Anterior cingulate cortex (tissue), 58 donors: ENCODE results near the gene SPRY1.

Experiments
- DNase-seq, 58 donors: peaks; one replicate each; lab custom pipeline; 2025; lab: John Stamatoyannopoulos, UW

Gene SPRY1

DNA sequence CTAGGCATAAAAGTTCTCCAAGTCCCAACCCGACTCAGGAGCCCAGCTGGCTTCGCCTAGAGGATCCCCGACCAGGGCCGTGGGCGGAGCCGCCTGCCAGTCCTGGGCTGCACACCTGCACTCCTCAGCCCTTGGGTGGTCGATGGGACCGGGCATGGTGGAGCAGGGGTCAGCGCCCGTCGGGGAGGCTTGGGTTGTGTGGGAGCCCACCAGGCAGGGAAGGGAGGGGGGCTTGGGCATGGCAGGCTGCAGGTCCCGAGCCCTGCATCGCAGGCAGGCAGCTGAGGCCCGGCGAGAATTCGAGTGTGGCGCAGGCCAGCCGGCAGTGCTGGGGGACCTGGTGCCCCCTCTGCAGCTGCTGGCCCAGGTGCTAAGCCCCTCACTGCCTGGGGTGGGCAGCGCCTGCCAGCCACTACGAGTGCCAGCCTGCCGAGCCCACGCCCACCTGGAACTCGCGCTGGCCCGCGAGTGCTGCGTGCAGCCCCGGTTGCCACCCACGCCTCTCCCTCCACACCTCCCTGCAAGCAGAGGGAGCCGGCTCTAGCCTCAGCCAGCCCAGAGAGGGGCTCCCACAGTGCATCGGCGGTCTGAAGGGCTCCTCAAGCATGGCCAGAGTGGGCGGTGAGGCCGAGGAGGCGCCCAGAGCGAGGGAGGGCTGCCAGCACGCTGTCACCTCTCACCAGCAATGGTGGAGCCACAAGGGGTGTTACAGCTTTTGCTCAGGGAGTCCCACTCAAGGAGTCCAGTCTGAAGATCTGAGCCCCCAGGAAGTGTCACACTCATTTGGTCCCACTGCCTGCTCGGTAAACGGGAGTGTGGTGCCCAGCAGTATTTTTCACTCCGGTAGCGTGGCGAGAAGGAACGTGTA, 38.9 kb downstream of the SPRY1 start:
- no peak for DNase-seq

DNA sequence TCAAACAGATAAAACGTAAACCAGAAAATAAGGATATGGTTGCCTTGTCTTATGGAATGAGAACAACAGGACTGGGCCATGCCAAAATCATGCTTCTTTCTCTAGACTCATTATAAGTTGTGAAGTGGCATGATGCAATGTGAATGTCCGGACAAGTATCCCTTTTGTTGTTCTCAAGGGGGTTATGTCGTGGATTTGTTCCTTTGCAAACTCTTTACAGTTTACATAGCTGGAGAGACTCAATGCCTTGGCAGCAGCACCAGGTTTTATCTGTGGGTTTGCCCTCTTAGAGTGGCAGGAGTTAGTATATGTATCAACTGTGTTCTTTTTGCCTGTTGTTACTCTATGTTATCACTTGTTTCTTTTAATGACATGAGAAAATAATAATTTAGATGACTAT, 41.4 kb downstream of the SPRY1 start:
- no peak for DNase-seq

DNA sequence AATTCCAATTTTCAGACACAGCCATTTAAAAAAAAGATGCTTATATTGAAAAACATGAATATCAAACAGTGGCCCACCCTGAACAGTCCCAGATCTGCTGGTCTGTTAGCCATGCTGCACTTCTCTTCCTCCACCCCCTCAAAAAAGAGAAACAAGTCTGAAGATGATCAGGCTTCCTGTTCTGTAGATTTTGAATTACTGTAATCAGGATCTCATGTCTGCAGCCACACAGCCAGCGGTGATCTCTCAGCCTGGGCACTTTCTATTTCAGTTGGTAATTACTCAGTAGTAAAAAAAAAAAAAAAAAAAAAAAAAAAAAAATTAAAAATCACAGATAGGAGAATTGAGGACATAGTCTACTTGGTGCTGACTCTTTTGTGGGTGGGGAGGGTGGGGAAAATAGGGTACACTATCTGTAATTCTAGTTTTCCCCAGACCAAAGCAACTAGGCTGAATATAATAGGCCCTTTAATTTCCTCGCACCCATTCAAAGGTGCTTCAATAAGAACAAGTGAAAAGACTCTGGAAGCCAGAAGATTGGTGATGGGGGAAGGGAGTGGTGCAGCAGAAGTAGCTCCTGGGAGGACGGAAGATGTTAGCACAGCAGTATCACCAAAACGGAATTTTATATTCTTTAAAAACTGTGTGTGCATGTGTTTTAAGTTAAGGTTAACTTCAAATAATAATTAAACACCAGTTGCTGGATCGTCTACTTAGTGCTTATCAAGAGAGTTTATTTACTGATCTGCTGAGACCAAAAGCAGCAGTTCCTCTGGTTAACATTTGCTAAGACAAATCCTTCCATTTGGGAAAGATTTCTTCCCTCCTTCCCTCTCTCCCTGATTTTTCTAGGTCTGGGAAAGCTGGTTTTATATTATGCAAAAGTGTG, 47.0 kb downstream of the SPRY1 start:
- peak in 2 of 58 donors; percentile 5 to 6 for DNase-seq

DNA sequence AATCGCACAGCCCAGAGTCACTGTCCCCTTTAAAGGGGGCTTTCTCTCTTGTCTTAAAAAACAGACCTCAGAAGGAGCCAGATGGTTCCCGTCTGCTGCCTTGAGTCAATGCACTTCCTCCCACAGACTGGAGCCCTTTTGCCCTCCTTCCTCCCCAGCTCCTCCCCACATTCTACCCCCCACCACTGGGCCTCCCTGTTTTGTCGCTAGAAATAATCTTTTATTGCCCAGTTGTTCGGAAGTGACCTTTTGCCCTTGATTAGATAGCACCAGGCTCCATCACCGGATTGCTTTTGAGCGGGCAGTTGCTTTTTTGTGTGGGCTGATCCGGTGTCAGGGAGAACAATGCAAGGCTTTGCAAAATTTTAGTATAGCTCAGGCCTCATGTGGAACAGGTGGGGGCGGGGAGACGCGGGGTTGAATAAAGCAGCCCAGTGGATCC, 47.7 kb downstream of the SPRY1 start:
- DNase-seq: peak in 11 of 58 donors; percentile 2 to 44 (median 17)

DNA sequence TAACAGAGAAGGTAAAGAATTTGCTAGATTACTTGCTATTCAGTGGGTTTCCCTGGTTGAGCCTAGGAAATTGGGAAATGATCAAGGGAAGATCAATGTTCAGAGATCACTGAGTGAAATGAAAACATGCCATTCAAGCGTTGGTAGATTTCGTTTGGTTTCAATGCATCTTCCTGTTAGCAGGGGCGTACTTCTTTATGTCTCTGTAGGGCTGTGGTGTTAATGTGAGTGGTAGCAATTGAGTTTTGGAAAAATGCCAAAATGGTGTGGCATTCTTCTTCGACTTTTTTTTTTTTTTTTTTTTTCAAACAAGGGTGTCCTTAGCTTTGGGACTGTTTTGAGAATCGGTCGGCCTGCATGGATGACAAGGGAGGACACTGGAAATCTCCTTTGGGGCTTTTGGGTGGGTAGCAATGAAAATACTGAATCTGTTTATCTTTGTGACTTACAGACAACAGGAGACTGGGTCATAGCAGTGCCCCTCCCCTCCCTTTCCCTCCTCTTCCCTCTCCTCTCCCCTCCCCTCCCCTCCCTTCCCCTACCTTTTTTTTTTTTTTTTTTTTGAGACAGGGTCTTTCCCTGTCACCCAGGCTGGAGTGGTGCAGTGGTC, 50.4 kb downstream of the SPRY1 start:
- no peak for DNase-seq

DNA sequence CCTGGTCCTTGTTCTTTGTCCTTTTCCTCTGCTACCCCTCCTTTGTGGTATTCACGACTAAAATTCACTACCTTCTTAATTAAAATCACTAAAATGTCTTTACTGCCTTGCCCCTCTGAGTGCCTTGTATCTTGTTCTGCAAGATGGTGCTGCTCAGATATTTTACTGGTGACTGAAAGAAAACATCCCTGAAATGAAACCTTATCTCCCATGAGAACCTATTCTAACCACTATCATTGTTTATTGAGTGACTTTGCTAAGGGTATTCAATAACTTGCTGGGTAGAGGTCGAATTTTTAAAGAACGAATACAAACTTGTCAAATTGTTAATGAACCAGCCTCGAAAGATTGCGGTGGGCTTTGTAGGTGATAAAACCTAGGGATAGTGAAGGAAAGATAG, 52.8 kb downstream of the SPRY1 start:
- DNase-seq: no peak

DNA sequence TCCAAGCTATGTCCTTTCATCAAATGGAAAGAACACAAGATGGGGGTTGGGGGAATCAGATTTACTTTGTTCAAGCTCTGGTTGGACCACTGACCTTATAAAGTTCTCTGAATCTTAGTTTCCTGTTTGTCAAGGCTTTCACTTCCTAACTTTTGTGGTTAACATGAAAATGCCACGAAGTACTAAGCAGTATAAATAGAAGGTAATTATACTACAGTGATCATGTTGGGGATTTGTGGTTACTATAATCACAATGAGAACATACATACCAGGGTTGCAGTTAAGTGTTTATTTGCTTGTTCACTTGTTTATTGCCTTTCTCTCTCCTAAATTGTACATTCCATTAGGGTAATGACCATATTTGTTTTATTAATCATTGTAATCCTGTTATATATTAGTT, 53.2 kb downstream of the SPRY1 start:
- DNase-seq: no peak

DNA sequence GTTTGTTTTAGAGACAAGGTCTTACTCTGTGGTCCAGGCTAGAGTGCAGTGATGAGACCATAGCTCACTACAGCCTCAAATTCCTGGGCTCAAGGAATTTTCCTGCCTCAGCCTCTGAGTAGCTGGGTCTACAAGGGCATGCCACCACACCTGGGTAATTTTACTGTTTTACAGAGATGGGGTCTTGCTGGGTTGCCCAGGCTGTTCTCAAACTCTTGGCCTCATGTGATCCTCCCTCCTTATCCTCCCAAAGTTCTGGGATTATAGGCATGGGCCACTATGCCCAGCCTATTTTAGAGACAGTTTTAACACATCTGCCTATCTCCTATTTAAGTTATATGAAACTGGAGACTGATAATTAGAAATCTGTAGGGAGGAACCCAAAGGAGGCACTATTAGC, 53.8 kb downstream of the SPRY1 start:
- DNase-seq: no peak

DNA sequence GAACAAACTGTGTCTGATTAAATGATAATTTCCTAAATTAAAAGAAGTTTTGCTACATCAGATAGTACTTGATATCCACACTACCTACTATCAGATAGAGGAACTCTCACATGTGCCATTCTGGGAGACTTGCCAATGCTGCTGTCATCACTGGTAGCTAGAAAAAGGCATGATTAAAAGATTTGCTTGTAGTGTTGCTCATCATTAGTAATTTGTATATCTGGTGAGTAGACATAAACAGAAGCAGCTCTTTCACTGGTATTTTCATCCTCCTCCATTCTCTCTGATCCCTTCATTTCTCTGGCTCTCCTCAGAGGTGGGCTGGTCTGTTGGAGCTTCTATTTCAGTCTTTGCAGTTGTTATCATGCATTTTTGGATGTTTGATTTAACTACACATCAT, 56.0 kb downstream of the SPRY1 start:
- DNase-seq: peak in 28 of 58 donors; percentile 2 to 71 (median 22)

DNA sequence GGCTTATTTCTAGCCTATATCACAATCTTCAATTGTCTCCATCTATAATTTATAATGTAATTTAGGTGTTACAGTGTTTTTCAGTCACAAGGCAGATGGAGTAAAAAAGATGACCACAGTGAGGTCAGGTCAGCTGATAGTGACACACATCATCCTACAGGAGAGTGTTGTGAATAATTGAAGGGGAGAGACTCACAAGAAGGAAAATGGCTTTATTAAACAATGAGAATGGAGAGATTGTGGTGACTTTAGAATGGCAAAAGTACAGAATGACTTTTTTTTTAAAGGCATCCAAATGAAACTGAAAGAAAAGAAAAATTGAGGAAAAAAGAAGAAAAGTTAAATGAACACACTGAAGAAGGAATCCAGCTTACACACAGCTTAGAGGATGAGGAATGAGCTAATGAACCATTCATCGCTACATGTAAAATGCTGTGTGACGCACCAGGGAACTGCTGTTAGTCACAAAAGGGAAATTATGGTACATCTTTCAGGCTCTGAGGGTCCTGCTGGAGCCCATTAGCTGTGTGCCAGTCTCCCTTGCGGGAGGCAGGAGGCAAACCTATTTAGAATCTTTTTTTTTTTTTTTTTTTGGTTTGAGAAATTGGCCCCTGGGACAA, 56.6 kb downstream of the SPRY1 start:
- no peak for DNase-seq
